Kidney epithelial cell (primary cell): ENCODE results near the gene SKP2. TPM values are rescaled to one million over a fixed set of nuclear protein-coding genes. Genes with fewer than 3 reads are reported as not detected.

Experiments used
- DNase-seq: peaks from one replicate; pipeline ENCODE4 v3.0.0-alpha.2; 2010; ENCODE audit warnings: low read depth
- H3K27me3 ChIP-seq: 2 replicates; pipeline ENCODE4 v1.6.0; 2011; ENCODE audit warnings: low read length; ENCODE audit not compliant: control insufficient read depth, insufficient read depth
- H3K36me3 ChIP-seq: 2 replicates; pipeline ENCODE4 v1.5.1; 2011; ENCODE audit warnings: low read length; ENCODE audit not compliant: control insufficient read depth, insufficient read depth
- H3K4me3 ChIP-seq: 2 replicates; pipeline ENCODE4 v1.5.1; 2011; ENCODE audit warnings: low read depth, mild to moderate bottlenecking, control low read depth, low read length
- total RNA-seq: library from RNA; depleted of rRNA; stranded (reverse); fragments of >200 nt; gene quantifications from 2 replicates; pipeline ENCODE4 v1.2.3, GENCODE V29; 2015
- TF ChIP-seq, protein P1 (sequence below): IDR thresholded peaks from 2 replicates; pipeline ENCODE4 v1.5.1; 2011; ENCODE audit warnings: mild to moderate bottlenecking, moderate library complexity, low read length, control low read depth, inconsistent platforms; ENCODE audit not compliant: insufficient read depth, poor library complexity, severe bottlenecking

Gene SKP2
- total RNA-seq, 1 donor from 2014 or later = 9.9 TPM

DNA sequence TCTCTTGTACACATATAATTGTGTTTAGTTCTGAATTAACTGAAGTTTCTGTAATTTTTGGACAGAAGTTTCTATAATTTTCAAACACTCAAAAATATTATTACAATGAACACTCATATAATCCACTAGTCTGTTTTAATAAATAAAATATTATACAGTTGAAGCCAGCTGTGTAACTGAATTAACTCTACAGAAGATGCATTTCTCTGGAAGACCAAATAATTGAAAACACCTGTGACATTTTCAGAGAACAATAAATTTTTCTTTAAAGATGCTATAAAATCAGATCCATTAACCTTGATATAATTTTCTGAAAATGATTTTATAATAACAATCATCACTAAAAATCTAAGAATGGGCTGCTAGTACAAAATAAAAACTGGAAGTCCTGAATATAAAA lies 75.1 kb downstream of the SKP2 start:
- Histone ChIP-seq H3K36me3 (no peaks in the 10 kb centered on the region), H3K27me3 (no peaks in the 10 kb centered on the region), H3K4me3 (no peak overlapping the region)
- TF ChIP-seq, protein P1, sequence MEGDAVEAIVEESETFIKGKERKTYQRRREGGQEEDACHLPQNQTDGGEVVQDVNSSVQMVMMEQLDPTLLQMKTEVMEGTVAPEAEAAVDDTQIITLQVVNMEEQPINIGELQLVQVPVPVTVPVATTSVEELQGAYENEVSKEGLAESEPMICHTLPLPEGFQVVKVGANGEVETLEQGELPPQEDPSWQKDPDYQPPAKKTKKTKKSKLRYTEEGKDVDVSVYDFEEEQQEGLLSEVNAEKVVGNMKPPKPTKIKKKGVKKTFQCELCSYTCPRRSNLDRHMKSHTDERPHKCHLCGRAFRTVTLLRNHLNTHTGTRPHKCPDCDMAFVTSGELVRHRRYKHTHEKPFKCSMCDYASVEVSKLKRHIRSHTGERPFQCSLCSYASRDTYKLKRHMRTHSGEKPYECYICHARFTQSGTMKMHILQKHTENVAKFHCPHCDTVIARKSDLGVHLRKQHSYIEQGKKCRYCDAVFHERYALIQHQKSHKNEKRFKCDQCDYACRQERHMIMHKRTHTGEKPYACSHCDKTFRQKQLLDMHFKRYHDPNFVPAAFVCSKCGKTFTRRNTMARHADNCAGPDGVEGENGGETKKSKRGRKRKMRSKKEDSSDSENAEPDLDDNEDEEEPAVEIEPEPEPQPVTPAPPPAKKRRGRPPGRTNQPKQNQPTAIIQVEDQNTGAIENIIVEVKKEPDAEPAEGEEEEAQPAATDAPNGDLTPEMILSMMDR = no peak
- DNase-seq = no peak

DNA sequence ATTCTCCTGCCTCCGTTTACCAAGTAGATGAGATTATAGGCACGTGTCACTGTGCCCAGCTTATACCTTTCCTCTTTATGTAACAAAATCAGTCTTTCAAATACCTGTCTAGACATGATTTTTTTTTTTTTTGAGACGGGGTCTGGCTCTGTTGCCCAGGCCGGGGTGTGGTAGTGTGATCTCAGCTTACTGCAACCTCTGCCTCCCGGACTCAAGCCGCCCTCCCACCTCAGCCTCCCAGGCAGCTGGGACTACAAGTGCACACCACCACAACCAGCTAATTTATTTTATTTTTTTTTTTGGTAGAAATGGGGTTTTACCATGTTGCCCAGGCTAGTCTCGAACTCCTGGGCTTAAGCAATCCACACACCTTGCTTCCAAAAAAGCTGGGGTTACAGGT lies 76.6 kb downstream of the SKP2 start:
- H3K27me3 ChIP-seq = no peaks in the 10 kb centered on the region
- TF ChIP-seq, protein P1 = no peak
- H3K36me3 ChIP-seq = no peaks in the 10 kb centered on the region
- H3K4me3 ChIP-seq = no peak overlapping the region
- no peak for DNase-seq

DNA sequence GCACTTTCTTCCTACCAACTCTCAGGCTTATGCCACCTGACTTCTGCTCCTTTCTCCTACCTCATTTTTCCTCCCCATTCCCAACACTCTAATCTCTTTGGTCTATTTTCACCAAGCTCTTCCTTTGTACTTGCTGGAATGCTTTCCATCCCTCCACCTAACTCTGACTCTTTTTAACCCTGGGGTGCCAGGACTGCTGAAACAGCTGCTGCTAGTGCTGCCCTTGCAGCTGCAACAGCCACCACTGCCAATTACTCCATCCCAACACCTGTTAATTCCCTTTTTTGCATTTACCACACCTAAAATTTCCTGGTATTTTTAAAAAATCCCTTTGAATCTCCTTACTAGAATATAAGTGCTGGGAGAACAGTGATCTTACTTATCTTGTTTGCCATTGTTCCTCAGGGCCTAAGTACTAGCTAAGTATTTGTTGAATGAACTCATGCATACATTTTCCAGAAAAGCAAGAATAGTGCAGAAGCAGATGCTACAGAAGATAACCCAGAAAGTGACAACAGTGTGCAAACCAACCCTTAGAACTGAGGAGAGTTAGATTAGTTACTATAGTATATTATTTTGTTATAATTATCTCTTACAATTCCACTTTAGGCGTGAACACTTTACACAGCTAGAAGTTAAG lies 78.4 kb downstream of the SKP2 start:
- Histone ChIP-seq H3K27me3 (no peaks in the 10 kb centered on the region), H3K36me3 (no peaks in the 10 kb centered on the region), H3K4me3 (no peak overlapping the region)
- no peak for DNase-seq
- TF ChIP-seq, protein P1 = no peak

DNA sequence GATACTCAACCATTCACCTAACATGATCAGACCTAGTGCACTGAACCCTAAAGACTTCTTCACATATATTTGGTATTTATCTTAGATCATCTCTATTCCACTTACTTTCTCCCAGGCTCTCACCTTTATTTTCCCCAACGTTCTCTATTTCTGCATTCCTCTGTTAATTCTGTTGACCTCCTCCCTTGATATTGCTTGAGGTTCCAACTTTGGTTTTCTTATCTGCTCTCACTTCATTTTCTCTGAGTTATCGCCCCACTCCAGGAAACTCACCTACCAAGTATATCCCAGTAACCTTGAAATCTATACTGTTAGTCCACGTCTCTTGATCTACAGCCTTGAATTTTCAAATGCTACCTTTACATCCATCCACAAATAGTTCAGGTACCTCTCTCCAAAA lies 80.6 kb downstream of the SKP2 start:
- H3K4me3 ChIP-seq = no peak overlapping the region
- DNase-seq = no peak
- H3K27me3 ChIP-seq = no peaks in the 10 kb centered on the region
- TF ChIP-seq, protein P1 = no peak
- H3K36me3 ChIP-seq = no peaks in the 10 kb centered on the region

Other genes with a start within 250 kb of the SKP2 start
- not detected in 2 replicates for gene CAPSL, start 213.5 kb upstream of the SKP2 start, total RNA-seq
- gene UGT3A1, start 160.7 kb upstream of the SKP2 start, total RNA-seq = 0.21 and 0.38 TPM in 2 replicates
- gene UGT3A2, start 85.2 kb upstream of the SKP2 start, total RNA-seq = 0.21 and 0.88 TPM in 2 replicates
- gene LMBRD2, start 224 bp upstream of the SKP2 start, total RNA-seq = 6.7 and 7.8 TPM in 2 replicates
- gene NADK2, start 89.8 kb downstream of the SKP2 start, total RNA-seq = 12.2 and 13.4 TPM in 2 replicates
- 0.07 TPM in 1 of 2 replicates, not detected in the other for gene RANBP3L, start 149.8 kb downstream of the SKP2 start, total RNA-seq